Astrocyte of the spinal cord (primary cell): ENCODE data around the gene EMC1.
A peak's percentile ranks its signal among the peaks of the same experiment; 100 is the strongest.

Source experiments
- DNase-seq: peaks from one replicate; pipeline ENCODE4 v3.0.0; 2011; ENCODE audit warnings: low read depth, low spot score
- H3K4me3 ChIP-seq: 2 replicates; pipeline ENCODE4 v1.5.1; 2011; ENCODE audit warnings: low read depth, mild to moderate bottlenecking, low read length, moderate library complexity
- in situ Hi-C: cut with HindIII; loops from 2 replicates; pipeline ENCODE4 v1.10.0; 2017; ENCODE audit warnings: low sequenced_read_pairs
- TF ChIP-seq, protein P1 (sequence below): IDR thresholded peaks from 2 replicates; pipeline ENCODE4 v1.5.1; 2012; ENCODE audit warnings: low read depth, mild to moderate bottlenecking, low read length, inconsistent platforms

The EMC1 gene

DNA sequence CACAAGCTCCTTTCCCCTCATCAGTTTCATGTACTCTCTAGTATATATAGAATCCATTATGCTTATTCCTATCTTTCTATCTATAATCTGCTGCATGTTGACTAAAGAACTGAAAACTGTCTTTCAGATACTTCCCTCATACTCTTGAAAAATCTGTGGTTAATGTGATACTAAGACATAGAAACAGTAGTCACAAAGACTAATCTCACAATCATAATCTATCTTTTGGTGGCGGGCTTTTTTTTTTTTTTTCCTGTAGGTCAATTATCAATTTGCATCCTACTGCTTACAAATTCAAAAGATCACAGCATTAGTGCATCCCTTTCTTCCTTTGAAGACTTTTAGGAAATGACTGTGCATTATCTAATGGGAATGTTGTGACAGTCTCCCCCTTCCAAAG, 45.9 kb downstream of the EMC1 start:
- in situ Hi-C loops: no loop called here
- H3K4me3 ChIP-seq: no peak overlapping the region
- DNase-seq: no peak
- TF ChIP-seq, protein P1, sequence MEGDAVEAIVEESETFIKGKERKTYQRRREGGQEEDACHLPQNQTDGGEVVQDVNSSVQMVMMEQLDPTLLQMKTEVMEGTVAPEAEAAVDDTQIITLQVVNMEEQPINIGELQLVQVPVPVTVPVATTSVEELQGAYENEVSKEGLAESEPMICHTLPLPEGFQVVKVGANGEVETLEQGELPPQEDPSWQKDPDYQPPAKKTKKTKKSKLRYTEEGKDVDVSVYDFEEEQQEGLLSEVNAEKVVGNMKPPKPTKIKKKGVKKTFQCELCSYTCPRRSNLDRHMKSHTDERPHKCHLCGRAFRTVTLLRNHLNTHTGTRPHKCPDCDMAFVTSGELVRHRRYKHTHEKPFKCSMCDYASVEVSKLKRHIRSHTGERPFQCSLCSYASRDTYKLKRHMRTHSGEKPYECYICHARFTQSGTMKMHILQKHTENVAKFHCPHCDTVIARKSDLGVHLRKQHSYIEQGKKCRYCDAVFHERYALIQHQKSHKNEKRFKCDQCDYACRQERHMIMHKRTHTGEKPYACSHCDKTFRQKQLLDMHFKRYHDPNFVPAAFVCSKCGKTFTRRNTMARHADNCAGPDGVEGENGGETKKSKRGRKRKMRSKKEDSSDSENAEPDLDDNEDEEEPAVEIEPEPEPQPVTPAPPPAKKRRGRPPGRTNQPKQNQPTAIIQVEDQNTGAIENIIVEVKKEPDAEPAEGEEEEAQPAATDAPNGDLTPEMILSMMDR: no peak

DNA sequence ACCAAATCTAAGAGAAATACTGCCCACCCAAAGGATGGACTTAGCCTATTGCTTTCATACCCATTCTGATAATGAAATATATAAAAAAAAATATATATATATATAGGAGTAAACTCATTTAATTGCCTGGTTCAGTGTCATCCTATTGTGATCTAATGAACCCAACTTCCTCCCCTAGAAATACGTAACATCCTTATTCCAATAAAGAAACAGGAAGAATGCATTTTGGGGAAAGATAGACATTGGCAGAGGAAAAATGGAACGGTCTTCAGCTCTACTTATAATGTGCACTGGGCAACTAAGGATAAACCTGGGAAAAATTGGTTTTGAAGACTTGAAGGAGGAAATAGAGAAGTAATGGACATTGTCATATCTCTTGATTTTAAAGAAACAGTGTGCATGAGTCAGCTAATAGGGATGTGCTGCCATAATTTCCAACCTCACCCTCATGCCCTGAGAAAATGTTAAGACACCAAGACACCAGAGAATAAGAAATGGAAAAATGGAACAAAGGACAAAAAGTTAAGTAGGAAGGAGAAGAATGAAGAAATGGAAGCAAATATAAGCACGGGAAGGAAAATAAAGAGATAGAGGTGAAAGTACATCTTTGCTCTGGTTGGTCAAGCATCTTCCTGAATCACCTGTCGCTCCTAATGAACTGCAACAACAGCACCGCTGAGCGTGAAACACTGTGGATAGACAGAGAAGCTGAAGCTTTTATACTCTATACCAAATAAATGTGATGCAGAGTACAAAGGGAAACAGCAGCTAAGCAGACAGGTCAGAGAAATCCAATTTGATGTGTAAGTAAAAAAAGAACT, 46.7 kb downstream of the EMC1 start:
- no peak for DNase-seq
- TF ChIP-seq, protein P1: no peak
- H3K4me3 ChIP-seq: no peak overlapping the region
- in situ Hi-C loops: no loop called here

DNA sequence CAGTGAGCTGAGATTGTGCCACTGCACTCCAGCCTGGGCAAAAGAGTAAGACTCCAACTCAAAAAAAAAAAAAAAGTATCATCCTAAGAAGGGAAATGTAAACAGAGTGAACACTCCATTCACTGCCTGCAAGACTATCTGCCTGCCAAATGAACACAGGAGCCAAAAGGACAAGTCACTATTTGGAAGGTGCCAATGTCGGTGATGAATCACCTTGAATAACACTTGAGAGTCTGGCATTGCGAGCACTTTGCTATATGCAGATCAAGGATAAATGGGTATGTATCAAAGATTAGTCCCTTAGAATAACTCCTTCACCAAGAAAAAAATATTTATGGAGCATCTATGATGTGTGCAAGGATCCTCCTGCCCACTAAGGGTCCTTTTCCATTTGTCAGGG, 47.9 kb downstream of the EMC1 start:
- in situ Hi-C loops: no loop called here

DNA sequence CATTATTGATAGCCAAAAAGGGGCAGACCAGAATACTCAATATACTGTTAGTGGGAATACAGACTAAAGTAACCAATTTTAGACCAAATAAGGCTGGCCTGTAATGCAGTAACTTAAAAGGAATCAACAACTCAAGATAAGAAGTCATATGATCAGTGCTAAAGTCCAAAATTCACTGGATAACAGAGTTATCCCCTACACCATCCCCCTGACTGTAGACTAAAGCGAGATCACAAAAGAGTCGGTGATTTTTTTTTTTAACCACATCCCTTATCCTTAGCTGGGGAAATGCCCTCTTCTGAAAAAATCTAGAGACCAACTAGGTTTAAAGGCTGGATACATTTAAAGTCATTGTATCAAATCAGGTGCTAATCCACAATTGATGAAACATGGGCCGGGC, 48.9 kb downstream of the EMC1 start:
- TF ChIP-seq, protein P1: no peak
- in situ Hi-C loops: no loop called here
- H3K4me3 ChIP-seq: no peak overlapping the region
- DNase-seq: no peak

More for the DNA sequence above, 47.9 kb downstream of the EMC1 start:
- TF ChIP-seq, protein P1: no peak
- H3K4me3 ChIP-seq: no peak overlapping the region
- DNase-seq: peak; percentile 61

DNA sequence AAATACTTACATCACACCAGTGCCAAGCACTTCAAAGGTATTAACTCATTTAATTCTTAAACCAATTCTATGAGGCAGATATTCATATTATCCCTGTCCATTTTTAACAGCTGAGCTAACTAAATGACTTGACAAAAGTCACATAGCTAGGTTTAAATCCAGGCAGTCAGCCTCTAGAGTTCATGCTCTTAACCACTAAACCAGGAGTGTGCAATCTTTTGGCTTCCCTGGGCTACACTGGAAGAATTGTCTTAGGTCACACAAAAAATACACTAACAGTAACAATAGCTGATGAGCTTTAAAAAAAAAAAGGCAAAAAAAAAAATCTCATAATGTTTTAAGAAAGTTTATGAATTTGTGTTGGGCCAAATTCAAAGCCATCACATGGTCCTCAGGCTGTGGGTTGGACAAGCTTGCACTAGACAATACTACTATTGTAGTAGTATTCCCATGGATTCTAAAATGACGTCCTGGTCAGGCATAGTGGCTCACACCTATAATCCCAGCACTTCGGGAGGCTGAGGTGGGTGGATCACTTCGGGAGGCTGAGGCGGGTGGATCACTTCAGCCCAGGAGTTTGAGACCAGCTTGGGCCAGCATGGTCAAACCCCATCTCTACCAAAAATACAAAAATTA, 51.2 kb downstream of the EMC1 start:
- in situ Hi-C loops: no loop called here

DNA sequence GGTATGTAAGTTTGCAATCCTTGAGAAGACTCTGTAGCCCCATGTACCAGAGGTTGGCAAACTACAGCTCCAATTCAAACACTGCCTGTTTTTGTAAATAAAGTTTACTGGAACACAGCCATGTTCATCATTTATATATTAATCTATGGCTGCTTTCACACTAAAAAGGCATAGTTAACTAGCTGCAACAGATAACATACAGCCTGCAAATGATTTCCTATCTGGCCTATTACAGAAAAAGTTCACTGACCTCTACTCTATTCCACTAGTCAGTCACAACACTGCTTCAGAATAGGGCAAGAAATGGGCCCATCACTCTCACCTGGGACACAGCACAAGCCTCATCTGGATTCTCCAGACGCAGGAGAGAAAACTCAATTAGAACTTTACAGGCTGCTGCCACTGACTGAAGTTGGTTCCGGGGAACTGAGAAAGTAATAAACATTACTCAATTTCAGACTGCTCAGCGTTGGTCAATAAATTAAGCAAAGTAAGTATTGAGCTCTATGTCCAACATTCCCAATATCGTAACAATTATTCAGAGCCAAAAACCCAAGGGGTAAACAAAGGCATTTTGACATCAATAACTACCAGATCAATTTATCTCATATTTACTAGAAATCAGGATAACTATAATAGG, 51.9 kb downstream of the EMC1 start:
- in situ Hi-C loops: no loop called here
- DNase-seq: no peak
- TF ChIP-seq, protein P1: no peak
- no peak overlapping the region for H3K4me3 ChIP-seq

More for the DNA sequence above, 51.2 kb downstream of the EMC1 start:
- TF ChIP-seq, protein P1: no peak
- no peak for DNase-seq
- no peak overlapping the region for H3K4me3 ChIP-seq
